HG03571 (cell line): Measurements from ENCODE around the gene PLXDC2.

Experiments used
- ATAC-seq: cut with Tn5 transposase; IDR thresholded peaks from one replicate; pipeline ENCODE4 v1.9.1; 2021; ENCODE audit not compliant: unreplicated experiment

Gene PLXDC2

DNA sequence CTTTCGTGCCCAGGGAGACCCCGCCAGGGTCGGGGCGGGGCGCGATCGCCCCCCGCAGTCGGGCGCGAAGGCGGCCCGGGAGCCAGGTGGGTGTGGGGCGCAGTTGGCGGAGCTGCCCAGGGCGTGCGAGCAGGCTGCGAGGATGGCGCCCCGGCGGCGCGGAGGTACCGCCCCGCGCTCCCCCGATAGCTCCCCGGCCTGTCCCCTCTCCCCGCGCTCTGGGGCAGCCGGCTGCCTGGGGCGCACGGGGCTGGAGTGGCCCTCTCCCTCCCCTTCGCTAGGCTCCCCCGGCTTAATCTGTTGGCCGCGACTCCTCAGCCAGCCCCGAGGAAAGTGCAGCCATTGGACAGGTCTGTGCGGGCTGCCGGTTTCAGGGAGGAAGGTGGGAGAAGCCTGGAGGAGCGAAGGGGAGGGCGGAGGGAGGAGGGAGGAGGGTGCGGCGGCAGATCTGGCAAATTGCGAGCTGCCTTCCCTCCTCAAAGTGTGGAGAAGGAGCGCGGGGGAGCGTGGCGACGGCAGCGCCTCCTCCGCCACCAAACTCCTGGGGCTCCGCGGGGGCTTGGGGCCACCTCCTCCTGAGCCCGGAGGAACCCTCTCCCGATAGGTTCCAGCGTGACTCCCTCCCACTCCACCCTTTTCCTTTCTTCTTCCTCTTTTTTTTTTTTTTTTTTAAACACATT, 361 bp upstream of the PLXDC2 start:
- ATAC-seq = peak; percentile 25

DNA sequence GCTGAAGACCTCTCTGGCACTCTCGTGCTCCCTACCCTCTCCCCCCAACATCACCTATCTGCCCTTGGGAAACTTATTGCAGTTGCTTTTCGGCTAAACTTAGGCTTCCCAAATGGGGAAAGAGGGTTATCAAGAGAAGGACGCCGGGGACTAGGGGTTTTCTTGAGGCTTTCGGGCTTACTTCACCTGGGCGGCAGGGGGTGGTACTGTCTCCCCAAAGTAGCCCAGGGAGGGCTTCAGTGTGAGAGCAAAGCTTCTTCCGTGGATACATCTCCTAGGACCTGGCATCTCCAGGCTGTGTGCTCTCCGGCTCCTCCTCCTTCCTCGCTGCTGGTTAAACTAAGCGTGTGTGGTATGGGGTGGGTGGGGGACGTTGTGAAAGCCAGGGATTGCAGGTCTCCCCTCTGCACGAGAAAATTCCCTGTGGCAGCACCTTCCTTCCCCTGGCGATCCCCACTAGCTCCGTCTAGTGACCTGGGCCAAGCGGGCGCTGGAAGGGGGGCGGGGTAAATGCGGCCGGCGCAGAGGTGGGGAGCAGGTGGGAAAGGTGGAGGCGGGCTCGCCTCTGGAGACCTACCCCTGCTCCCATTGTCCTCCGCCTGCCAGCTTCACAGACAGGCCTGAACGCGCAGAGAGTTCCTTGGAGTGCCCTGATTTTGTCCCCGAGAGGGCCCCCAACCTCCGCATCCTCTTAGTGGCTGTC, 1.1 kb downstream of the PLXDC2 start:
- no peak for ATAC-seq

DNA sequence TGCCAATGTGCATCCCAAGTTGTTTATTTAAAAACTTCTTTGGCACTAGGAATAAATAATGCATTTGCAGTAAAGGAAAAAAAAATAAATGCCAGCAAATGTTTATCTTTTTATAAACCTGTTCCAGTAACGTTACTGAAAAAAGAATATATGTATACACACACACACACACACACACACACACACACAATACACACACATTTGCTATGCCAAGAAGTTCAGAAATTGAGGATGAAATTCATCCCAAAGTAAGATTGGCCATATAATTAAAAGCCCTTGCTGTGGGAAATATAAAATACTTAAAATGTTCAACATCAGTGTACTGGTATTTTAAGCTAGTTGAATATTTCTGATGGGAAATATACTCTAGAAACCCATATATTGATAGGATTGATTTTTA, 2.6 kb downstream of the PLXDC2 start:
- no peak for ATAC-seq

DNA sequence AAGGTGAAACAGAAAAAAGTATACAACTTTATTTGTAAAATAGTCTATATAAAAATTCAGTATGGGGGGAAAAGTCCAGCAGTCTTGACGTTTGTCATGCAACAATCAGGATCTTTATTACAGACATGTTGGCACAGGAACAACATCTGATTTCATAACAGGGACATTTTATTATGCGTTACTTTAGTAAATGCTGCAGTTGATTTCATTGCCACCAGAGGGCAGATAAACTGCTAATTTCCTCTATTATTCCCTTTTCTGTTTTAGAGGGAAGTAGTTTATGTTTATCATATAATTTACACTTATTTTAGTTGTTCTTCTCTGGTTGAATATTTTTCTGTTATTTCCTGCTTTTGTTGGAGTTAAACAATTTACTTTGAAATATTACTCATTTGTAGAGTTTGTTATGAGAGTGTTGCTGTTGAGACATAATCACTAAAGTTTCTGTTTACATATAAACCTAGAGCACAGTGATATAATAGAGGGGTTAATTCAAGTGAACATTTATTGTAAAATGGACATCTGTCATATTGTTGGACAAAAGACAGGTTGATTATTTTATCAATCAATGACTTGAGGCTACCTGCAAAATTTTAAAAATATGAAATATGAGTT, 3.3 kb downstream of the PLXDC2 start:
- ATAC-seq = no peak

DNA sequence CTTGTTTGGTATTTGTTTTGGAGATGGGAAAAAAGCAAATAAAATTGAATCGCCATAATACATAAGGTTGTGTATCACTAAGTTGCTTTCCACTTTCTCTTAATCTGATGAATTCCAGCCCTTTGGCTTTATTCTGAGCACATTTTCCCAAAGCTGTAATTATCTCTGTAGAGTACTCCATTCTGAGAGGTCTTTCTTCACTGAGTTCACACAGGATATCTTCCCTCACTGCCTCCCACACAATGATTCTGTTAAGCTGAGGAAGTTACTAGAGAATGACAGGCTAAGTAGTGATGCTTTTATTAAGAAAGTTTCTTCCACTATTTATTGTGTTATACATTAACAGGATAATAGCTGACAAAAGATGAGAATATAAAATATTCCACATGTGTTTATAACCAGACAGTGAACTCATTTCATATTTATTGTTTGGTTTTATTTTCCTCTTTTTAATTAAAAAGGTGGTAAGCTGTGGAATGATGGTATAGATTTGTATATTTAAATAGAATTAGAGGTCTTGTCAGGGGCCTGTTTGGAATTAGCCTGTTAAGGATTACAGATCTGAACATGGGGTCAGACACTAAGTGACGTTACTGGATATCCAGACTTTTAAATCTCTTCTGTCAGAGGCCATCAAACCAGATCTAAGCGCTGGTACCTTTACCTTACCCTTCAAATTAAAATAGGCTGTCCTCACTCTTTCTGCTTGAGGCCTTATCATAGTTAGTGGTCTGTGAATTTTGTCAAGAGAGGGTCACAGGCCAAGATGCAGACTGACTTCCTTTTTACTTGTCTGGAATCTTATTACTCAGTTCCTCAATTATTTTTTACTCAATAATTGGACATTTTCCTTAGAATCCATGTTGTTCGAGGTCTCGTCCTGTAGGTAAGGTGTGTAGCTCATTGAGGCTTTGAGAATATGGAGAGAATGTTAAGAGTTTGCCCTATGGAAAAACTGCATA, 8.4 kb downstream of the PLXDC2 start:
- ATAC-seq = no peak

DNA sequence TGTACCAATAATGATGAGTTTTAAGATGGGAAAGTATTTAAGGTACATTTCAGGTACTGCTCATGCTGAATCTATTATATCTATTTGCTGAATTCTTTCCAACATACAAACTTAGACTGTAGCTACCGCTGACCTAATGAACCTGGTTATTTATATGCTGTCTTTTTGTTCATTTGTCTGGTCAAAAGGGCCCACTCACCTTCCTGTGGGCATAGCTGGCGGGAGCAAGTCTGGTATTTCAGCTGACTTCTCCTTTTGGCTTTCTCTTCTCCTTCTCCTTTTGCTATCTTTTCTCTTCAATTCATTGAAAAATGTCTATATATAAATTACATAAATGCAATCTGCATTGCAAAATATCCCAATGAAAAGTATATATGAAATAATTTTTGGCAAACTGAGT, 9.5 kb downstream of the PLXDC2 start:
- no peak for ATAC-seq

DNA sequence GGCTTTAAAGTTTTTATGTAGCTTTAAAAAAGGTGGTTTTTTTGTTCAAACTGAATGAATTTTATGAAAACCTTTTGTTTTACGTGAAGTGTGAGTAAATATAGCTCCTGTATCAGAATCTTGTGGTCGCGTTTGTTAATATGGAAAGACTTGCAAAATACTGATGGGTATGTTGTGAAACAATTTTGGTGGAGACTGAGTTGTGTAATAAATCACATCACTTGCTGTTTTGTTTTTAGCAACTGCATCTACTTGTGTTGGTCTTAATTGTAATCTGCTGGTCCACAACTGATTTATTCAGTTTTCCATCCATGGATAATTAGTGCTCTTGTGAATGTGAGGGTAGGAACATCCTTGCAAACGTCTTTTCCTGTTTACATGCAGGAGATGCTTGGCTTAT, 10.5 kb downstream of the PLXDC2 start:
- ATAC-seq = no peak

DNA sequence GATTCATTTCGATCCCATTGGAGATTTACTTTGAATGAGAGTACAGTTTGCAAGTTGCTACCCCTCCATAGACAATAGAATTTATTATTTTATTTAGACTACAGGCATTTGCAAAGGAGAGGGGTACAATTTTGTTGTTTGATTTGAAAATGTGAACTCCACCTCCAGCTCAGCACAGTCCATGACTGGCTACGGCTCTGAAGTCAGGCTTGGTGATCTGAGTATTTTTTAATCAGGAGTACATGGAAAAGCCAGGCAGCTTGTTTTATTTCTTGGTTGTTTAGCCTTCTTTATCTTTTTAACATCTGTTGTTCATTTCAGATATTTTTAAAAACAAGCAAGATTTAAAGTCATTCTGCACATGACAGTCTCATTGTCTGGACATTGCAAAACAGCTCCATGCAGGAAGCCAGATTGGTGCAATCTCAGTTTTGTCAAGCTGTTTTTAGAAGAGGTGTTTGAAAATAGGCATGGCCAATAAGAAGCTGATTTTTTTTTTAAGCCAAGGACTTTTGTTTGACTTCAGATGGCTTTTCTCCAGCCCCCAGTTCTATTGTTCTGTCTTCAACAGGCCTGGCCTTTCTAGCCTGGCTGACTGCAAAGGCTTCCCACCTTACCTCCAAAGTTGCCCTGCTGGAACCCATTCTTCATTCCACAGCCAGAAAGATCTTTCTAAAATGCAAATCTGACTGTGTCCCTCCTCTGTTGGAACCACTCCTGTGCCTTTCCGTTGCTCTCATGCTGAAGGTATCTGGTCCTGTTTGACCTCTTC, 12.2 kb downstream of the PLXDC2 start:
- ATAC-seq = no peak

DNA sequence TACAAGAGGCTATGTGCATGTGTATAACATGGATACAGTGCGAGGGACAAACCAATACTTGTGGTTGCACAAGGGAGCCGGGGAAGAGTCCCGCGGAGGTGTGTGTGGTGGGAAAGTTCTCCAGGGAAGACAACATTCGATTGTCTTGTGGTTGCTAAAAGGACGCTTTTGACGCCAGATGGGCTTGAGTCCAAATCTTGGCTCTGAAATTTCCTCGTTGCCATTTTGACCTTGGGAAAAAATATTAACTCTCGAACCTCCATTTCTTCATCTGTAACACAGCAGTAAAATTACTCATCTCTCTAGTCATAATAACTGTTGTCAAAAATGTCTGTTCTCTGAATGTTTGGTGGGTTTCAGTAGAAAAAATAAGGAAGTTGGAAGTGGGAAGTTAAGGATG, 16.5 kb downstream of the PLXDC2 start:
- no peak for ATAC-seq

DNA sequence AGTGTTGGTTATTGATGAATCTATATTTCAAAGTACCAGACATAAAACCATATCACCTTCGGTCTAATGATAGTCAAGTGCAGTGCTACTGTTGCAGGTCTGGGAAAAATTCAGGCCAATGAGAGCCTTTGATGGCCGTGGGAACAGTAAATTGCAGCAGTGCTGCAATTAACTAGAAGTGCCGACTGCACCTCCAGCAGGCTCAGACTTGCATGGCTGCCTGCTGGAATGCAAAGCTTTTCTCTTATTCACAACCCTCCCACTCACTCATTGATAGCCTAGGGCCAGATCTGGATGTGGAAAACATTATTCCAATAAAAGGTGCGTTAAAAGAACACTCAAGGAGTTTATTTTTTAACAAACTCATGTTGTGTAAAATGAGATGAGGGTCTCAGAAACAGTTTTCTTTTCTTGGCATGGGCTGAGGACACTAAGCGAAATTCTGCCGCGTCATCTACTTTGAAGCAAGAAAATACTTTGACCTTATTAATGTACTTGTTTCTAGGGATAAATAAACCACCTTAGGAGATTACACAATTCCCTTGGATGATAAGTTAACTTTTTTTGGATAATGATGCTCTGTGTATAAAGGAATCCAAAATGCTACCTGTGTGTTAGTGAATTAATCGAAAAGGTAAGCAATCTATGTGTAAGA, 17.1 kb downstream of the PLXDC2 start:
- ATAC-seq = no peak

DNA sequence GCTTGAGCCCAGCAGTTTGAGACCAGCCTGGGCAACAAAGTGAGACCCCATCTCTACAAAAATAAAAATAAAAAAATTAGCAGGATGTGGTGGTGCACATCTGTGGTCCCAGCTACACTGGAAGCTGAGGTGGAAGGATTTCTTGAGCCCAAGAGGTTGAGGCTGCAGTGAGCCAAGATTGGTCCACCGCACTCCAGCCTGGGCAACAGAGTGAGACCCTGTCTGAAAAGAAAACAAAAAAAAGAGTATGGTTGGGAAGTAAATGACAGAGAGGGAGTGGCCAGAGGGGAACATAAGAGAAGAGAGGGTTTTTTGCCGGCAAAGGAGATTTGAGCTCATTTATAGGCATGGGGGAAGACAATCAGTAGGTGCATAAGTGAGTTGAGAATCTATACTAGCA, 19.7 kb downstream of the PLXDC2 start:
- ATAC-seq = no peak

DNA sequence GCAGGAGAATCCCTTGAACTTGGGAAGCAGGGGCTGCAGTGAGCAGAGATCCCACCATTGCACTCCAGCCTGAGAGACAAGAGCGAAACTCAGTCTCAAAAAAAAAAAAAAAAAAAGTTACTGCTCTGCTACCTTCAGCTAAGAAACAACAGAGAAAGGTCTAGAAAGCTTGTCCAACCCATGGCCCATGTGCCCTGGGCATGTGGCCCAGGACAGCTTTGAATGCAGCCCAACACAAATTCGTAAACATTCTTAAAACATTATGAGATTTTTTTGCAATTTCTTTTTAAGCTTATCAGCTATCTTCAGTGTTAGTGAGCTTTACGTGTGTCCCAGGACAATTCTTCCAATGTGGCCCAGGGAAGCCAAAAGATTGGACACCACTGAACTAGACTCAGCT, 22.9 kb downstream of the PLXDC2 start:
- ATAC-seq = no peak

DNA sequence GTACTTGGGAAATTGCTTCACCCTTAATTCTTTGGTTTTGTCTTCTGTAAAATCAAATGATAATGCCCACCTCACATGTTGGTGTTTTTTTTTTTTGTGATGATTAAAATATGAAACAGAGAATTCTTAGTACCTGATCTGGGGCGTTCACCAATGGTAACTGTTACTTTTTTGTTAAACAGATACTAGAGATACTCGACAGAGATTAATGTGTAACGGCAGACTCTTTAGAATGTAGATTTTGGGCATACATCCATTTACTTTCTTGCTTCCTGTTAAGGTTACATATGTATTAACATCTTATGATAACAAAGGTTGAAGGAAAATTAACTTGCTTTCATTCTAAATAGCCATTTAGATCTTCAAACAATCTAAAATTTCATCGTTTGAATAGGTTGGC, 23.3 kb downstream of the PLXDC2 start:
- ATAC-seq = no peak

DNA sequence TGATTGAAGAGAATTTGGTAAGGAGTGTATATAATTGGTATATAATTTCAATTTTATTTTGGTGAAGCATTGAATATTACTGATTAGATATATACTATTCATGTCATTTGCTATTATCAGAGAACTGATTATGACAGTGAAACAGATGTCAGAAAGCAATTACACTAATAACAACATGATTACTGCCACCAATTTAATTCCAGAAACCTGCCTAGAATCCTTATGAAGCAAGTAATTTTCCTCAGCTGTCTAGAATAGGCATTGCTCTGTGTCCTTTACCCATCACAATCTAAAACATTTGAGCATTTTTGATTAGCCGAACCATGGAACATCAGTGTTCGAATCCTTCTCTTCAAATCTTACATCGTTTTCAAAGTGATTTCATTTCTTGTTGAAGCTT, 24.5 kb downstream of the PLXDC2 start:
- no peak for ATAC-seq

DNA sequence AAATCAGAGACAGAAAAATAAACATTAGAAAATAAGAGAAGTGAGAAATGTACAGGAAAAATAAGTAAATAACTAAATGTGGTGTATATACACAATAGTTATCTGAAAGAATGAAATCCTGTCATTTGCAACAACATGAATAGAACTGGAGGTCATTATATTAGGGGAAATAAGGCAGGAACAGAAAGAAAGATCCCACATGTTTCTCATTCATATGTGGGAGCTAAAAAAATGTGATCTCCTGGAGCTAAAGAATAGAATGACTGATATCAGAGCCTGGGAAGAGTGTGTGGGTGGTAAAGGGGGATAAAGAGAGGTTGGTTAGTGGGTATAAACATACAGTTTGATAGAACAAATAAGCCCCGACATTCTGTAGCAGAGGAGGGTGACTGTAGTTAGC, 27.3 kb downstream of the PLXDC2 start:
- ATAC-seq = no peak

DNA sequence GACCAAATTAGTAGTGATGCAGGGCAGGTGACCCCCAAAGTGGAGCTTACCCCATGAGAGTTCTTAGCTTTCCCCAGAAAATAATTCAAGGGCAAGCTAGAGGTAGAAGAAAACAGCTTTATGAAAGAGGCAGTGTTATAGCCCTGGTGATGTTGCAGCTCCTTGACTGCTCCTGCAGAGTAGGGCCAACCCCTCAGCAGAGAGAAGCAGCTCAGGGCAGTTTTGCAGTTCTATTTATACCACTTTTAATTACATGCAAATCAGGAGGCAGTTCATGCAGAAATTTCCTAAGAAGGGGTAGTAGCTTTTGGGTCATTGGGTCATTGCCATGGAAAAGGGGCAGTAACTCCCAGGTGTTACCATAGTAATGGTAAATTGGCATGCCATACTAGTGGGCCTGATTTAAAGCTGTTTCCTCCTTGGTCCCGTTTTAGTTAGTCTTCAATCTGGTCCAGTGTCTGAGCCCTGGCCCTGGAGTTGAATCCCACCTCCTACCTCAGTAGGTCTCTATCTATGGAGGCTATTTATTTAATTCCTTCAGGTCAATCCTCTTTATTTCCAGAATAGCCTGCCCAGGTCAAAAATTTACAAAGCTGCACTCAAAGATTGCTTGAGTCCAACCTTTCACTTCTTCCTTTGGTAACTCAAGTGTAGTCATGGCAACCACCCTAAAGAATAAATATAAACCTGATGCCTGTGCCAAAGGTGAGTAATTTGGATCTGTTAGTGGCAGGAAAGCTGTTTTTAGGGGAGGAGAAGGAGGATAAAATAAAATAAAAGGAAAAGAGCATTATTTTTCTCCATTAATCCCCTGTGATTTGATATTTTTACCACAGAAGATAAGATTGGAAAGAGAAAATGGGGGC, 29.5 kb downstream of the PLXDC2 start:
- ATAC-seq = no peak

DNA sequence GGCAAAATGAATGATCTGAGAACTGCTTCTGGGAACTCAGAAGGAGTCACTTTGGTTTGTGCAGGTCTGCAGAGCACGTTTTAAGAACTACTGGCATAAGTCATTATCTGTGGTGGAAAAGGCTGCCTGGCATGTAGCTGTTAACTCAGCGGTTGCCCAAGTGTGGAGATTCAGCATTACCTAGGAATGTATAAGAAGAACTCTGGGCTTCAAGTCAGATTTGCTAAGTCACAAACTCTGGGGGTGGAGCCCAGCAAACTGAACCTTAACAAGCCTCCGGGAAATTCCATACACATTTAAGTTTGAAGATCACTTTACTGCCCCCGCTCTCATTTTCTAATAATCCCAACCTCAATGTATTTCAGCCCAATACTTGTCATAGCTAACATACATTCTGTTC, 31.1 kb downstream of the PLXDC2 start:
- no peak for ATAC-seq

DNA sequence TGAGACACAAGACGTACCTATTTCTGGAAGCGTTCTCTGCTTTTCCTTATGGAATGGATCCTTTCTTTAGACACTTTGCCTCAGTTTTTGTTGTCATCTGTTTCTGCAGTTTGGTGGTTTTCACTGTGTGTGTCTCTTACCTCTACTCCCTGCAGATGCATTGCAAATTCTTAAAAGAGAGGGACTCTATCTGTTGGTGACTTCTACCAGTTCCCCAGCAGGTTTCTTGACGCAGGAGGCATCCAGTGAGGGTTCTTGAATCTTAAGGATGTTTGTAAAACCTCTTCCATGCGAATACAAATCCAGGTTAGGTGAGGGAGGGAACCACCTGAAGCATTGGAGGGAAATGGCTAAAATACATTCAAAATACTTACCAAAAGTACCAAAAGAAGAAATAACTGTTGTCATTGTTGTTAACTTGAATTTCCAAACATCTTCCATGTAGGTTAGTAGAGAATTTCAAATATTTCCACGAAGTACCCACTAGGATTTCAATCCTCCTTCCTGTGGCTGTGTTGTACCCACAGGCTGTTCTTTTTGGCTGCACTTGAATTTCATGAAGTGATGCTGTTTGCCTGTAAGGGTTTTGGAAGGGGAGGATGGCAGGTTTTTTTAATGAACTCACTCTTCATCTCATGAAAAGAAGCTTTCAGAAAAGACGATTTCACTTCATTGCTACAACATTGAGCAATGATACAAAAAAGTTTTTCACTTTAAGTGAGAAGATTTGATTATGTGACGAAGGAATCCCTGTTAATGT, 32.2 kb downstream of the PLXDC2 start:
- no peak for ATAC-seq
